ENCODE results near the gene AMOT.

- no peak for TF ChIP-seq TCF7L2 (IDR thresholded peaks at IDR 0.05; ENCODE audit: low read depth, low read length)
- TF ChIP-seq, protein P1, sequence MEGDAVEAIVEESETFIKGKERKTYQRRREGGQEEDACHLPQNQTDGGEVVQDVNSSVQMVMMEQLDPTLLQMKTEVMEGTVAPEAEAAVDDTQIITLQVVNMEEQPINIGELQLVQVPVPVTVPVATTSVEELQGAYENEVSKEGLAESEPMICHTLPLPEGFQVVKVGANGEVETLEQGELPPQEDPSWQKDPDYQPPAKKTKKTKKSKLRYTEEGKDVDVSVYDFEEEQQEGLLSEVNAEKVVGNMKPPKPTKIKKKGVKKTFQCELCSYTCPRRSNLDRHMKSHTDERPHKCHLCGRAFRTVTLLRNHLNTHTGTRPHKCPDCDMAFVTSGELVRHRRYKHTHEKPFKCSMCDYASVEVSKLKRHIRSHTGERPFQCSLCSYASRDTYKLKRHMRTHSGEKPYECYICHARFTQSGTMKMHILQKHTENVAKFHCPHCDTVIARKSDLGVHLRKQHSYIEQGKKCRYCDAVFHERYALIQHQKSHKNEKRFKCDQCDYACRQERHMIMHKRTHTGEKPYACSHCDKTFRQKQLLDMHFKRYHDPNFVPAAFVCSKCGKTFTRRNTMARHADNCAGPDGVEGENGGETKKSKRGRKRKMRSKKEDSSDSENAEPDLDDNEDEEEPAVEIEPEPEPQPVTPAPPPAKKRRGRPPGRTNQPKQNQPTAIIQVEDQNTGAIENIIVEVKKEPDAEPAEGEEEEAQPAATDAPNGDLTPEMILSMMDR (IDR thresholded peaks at IDR 0.05), result no peak; the same call in 1 of the 2 replicates
- TF ChIP-seq POLR2AphosphoS5 (IDR thresholded peaks at IDR 0.05; ENCODE audit: low read depth, low read length), result no peak
- TF ChIP-seq REST (IDR thresholded peaks at IDR 0.05; ENCODE audit: insufficient read depth in 1 of 2, low read depth in 2 of 2, low read length in 1 of 2), result no peak
These were observed 79.9 kb downstream of the AMOT start for GRCh38 chrX:112760697-112761096.

Measured in Panc1 (cell line).